IPS-11a (cell line): Measurements from ENCODE around the gene LACTB.

Source experiments
- H3K4me3 ChIP-seq: one replicate; pipeline ENCODE4 v1.5.1; 2013; ENCODE audit warnings: low read depth, low read length, control low read depth

LACTB gene

DNA sequence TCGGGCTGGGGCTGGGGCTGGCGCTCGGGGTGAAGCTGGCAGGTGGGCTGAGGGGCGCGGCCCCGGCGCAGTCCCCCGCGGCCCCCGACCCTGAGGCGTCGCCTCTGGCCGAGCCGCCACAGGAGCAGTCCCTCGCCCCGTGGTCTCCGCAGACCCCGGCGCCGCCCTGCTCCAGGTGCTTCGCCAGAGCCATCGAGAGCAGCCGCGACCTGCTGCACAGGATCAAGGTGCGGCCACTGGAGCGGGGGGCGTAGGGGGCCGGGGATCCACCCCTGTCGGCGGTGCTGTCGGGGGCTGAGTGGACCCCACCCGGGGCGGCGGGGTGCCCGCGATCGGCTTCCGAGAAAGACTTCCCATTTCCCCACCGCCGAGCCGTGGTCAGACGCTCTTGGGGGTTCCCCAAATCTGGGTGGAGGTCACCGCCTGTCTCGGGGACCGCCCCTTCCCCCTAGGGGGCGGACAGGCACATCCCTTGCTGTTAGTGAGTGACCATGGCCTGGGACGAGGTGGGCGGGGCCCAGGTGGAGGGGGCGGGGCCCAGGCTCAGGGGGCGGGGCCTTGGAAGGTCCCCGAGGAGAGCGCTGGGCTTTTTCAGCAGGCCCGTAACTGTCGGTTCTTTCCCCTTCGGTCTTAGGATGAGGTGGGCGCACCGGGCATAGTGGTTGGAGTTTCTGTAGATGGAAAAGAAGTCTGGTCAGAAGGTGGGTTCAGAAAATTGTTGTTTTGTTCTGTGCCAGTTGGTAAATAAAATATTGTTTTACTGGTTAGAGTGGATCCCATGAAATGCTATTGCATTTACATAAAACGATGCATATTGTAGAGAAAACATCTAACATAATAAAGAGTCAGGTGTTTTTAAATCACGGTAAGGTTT lies 578 bp downstream of the LACTB start:
- H3K4me3 ChIP-seq, result peak overlapping the region; percentile 66

DNA sequence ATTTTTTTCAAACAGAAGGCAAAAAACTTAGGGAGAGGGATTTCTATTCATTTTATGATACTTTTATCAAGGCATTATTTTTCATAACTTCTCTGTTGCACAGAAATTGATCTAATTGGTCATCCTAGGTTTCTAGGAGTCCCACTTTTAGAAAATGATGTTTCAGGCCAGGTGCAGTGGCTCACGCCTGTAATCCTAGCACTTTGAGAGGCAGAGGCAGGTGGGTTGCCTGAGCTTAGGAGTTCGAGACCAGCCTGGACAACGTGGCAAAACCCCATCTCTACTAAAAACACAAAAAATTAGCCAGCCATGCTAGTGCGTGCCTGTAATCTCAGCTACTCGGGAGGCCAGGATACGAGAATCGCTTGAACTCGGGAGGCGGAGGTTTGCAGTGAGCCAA lies 2.8 kb downstream of the LACTB start:
- H3K4me3 ChIP-seq, result no peak overlapping the region

DNA sequence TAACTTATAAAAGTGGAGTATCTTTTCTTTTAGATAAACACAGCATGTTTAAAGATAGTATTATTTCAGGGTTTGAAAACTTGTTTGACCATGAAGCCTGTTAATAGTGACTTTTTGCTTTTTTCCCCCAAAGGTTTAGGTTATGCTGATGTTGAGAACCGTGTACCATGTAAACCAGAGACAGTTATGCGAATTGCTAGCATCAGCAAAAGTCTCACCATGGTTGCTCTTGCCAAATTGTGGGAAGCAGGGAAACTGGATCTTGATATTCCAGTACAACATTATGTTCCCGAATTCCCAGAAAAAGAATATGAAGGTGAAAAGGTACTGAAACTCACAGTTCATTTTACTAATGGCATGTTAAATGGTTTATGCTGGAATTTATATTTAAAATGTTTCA lies 5.1 kb downstream of the LACTB start:
- no peak overlapping the region for H3K4me3 ChIP-seq

DNA sequence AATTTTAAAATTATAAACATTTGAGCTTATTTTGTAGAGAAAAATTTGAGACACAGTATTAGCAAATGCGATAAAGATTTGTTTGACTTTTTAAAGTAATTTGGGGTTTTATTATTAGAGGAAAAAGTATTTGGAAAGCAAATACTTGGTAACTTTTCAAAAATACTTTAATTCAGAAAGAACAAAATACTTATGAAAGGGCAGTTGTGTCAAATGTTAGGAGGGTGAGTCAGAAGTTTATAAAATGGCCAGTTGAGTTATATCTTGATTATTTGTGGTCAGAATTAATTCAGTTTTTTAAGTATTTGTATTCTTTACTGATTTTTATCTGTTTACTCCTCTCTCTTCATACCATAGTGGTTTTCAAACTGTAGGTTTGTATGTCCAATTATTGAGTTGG lies 12.1 kb downstream of the LACTB start:
- no peak overlapping the region for H3K4me3 ChIP-seq

DNA sequence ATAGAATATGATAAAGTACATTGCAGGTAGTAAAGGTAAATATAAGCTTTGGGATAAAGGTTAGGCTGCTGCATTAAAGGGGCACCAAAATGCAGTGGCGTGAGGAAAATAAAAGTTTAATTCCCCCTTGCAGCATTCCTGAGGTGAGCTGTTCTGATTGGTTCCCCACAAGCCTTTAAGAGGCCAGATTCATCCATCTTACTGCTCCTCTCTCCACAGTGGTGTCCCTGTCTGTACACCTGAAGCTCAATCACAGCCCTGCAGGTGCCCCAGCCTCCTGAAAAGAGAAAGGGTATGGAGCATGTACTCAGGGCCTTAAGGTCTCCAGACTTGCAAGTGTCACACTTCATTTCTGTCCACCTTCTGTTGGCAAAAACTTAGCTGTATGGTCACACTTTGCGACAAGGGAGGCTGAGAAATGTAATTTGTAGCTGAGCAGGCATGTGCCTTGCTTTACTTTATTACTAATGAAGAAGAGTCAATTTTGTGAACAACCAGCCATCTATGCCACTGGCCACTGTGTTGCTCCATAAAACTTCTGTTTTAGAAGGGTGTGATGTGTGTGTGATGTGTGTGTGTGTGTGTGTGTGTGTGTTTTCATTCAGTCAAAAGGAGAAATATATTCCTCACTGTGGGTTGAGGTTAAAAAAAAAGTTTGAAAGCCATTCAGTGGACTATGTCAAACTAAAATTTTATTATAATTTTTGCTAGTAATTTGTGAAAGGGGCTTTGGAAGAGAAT lies 12.8 kb downstream of the LACTB start:
- no peak overlapping the region for H3K4me3 ChIP-seq

DNA sequence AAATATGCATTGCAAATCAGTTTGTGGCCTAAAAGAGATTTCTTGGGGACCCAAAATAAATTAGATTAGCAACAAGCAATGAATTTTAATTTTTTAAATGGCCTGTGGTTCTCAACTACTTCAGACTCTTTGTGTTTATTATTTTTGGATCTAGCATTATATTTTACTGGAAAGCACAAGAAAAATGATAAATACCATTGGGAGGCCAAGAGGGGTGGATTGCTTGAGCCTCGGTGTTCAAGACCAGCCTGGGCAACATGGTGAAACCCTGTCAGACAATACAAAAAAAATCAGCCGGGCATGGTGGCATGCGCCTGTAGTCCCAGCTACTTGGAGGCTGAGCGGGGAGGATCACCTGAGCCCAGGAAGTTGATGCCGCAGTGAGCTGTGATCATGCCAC lies 13.6 kb downstream of the LACTB start:
- no peak overlapping the region for H3K4me3 ChIP-seq

DNA sequence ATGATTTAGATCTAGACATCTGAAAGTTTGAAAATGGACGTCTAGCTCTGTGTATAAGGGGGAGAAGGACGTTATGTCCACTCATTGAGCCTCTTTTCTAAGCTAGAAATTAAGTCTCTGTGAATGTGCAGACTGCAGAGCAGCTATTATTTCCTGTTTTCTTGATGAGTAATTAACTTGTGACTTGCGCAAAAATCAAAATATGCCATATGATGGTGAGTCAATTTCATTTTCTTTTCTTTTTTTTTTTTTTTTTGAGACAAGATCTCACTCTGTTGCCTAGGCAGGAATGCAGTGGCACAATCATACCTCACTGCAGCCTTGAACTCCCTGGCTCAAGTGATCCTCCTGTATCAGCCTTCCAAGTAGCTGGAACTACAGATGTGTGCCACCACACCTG lies 14.1 kb downstream of the LACTB start:
- no peak overlapping the region for H3K4me3 ChIP-seq

DNA sequence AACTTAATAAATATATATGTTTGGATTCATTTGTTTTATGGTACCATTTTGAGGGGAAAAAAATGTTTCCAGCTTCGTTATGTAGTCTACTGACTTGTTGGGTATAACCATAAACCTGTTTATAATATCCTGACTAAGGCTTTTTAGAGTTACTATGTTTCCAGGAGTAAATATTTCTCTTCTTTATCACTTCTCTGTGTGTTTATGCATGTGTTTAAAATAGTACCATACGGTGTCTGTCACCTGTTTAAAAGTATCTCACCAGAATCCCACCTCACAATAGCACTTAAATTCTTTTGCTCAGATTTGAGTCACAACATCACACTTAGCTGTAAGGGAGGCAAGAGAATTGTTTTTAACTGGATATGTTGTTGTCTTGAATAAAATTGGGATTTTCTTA lies 15.1 kb downstream of the LACTB start:
- no peak overlapping the region for H3K4me3 ChIP-seq

DNA sequence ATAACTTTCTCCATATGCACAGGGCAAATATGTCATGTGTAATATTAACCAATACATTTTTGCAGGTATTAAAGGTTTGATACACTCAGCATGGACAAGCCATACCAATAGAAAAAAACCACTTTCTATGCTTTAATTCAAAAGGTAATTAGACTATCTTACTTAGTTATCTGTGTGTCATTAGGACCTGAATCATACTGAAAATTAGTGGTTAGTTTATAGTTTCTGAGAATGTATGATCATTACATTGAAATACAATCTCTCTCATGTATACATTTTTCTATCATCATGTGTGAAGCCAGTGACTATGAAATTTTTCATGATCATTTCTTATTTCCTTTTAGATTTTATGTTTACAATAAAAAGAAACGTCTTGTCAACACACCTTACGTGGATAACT lies 19.3 kb downstream of the LACTB start:
- H3K4me3 ChIP-seq, result no peak overlapping the region

DNA sequence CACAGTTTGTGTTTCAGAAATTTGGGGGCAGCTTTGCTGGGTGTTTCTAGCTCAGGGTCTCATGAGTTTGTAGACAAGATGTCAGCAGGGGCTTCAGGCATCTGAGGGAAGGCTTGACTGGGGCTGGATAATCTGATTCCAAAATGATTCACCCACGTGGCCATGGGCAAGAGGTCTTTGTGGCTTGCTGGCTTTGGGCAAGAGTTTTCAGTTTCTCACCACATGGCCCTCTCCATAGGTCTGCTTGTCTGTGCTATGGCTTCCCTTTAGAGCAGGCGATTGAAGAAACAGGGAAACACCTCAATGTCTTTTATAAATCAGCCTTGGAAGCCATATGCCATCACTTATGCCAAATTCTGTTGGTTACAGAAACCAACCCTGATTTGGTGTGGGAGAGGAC lies 23.8 kb downstream of the LACTB start:
- H3K4me3 ChIP-seq, result no peak overlapping the region

DNA sequence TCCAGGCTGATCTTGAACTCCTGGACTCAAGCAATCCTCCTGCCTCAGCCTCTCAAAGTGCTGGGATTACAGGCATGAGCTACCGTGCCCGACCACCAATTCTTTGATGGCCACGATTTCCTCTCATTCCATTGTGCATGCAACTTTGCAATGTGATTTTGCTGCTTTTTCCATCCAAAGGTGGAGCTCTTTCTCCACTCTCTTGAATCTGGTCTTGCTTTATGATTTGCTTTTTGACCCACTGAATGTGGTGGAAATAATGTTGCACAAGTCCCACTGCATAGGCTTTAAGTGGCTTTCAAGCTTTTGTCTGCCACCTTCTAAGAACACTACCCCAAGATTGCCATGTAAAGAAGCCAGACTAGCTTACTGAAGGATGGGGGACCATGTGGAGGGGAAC lies 25.0 kb downstream of the LACTB start:
- H3K4me3 ChIP-seq, result no peak overlapping the region

DNA sequence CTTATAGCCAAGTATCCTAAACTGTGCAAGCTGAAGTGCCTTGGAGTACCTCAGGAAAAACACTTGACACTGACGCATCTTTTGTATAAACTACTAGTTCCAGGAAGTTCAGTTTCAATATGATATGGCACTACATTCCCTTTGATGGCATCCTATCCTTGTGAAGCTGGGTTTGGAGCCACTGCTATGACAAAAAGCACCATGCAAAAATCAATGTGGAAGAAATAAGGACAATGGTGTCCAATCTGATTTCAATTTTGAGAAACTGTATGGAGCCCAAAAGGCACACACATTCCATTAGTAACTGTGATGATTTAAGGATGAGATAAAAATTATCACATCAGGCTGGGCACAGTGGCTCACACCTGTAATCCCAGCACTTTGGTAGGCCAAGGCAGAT lies 30.0 kb downstream of the LACTB start:
- H3K4me3 ChIP-seq, result no peak overlapping the region

DNA sequence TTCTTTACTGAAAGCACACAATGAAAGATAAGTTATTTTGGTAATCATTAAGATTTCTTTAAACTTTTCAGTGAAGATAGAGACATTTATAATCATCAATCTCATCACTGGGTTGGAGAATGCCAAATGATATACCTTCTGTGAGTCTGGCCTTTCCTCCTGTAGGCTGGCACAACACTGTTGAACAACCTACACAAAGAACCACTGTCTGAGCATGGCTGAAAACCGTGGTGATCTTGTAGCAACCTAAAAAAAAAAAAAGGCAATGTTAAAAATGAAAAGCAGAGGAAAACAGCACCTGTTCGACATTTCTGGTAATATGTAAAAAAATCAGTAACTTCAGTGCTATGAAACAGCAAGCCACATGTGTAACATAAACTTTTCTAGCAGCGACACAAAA lies 33.8 kb downstream of the LACTB start:
- no peak overlapping the region for H3K4me3 ChIP-seq

DNA sequence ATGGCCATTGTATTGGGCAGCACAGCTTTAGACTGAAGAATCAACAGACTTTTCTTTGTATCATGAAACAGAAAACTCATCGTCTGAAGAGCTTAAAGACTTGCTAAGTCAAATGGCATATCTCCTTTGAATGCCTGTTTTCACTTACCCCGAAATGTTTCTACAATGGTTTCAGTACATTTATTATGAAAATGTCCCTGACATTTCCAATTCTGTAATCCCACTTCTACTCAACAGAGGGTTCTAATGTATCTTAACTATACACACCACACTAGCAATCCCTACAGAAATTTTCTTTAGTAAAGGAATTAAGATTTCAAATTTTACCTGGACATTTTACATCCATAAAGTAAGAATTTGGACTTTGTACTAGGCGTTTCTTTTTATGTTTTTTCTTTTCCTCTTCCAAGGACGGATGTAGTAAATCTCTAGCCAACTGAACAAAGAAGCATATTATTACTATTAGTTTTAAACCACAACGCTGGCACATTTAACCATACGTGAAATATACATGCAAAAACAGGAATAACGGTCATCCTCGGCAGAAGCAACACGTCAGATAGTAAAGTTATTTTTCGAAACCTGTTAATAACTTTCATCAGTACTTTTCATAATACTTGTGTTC lies 34.5 kb downstream of the LACTB start:
- peak overlapping the region; percentile 95 for H3K4me3 ChIP-seq

DNA sequence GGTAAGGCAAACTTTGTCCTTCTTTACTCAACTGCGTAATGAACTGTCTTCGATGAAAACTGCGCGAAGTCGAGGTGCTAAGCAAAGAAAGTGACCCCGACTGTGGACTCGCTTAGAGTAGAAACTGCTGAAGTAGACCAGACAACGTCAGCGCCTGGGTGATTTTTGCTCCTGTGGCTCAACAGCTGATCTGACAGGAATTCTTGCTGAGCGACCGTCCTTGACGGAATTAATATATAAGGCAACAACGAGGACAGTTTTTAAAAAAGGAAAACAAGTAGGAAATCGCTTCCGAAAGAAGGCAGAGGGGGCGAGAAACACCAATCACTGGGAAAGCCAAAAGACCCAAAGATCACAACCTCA lies 35.1 kb downstream of the LACTB start:
- H3K4me3 ChIP-seq, result peak overlapping the region; percentile 95

DNA sequence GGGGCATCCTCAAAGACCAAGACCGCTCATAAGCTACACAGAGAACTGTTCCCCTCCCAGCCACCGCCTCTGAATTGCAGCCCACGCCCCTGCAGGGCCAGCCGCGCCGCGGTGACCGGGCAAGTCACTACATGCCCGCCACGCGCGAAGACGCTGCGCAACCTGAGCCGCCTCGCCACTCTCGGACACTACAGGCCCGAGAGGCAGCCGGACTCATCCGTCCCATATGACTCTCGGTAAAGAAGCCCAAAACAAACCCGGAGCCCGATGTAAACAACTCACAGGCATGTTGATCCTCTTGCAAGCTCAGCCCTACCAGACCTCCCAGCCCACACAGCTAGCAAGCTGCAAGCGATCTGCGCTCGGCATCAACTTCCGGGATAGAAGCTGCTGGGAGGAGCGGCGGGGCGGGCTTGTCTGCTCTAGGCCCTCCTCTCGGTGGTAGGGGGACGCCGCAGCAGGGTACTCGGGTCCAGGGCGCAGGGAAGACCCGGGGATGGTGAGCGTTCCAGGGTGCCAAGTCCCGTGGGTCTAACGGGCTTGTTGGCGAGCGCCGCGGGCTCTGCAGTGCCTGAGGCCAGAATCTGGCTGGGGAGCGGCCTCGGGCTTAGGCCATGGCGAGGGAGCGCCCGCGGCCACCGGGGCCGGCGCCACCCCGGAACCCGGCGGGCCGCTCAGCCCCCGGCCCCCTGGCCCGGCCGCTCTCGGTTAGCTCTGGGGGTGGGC lies 35.6 kb downstream of the LACTB start, which contains the start of gene RPS27L:
Gene RPS27L (minus strand): TSS at position 360 of the 726 bp plus-strand sequence. CDS start 72 bp downstream, at position 288.
- H3K4me3 ChIP-seq, result peak within 1 kb of the TSS; percentile 95

DNA sequence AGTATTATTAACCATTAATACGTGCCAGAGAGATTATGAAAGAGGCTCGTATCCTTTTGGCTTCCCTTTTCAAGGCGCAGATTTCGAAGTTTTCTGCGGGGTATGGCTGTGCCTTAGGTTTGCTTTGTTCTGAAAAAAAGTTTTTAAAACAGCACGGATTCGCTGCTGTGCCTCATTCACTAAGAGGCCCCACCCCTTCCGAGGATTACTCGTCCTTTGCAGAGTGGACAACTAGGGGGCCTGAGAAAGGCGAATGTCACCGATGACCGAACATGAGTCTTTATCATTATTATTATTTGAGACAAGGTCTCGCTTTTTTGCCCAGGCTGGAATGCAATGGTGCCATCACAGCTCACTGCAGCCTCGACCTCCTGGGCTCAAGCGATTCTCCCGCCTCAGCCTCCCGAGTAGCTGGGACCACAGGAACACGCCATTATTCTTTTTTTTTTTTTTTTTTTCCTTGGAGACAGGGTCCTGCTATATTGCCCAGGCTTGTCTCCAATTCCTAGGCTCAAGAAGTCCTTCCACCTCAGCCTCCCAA lies 36.3 kb downstream of the LACTB start:
- H3K4me3 ChIP-seq, result peak overlapping the region; percentile 95

DNA sequence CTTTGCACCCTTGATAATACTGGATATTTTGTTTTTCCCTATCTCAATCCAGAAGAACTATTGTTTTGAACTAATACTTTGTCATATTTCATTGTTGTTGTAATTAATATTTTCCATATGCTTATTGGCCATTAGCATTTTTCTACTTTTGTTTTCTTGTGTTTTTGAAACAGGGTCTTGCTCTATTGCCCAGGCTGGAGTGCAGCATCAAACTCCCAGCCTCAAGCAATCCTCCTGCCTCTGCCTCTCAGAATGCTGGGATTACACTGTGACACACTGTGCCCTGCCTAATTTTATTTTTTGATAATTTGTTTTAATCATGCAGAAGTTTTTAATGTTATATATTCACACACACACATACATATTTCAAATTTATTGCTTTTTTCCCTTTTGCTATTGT lies 39.0 kb downstream of the LACTB start:
- no peak overlapping the region for H3K4me3 ChIP-seq

DNA sequence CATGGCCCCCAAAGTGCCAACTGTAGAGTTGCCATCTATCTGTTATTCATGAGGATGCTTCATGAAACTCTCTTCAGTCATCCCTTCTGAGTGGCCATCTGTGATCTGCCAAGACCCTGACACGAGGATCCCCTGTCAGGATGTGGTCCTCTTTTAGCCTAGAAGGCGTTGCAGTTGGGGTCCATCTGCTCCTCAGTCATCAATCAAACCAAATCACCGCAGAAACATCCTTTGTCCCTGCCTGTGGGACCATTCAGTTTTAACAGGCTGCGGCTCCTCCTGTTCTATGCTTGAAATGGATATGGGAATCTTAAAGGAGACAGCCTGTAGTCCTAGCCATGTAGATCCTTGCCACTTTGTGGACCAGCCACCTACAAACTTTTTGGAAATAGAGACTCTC lies 41.6 kb downstream of the LACTB start:
- H3K4me3 ChIP-seq, result no peak overlapping the region

DNA sequence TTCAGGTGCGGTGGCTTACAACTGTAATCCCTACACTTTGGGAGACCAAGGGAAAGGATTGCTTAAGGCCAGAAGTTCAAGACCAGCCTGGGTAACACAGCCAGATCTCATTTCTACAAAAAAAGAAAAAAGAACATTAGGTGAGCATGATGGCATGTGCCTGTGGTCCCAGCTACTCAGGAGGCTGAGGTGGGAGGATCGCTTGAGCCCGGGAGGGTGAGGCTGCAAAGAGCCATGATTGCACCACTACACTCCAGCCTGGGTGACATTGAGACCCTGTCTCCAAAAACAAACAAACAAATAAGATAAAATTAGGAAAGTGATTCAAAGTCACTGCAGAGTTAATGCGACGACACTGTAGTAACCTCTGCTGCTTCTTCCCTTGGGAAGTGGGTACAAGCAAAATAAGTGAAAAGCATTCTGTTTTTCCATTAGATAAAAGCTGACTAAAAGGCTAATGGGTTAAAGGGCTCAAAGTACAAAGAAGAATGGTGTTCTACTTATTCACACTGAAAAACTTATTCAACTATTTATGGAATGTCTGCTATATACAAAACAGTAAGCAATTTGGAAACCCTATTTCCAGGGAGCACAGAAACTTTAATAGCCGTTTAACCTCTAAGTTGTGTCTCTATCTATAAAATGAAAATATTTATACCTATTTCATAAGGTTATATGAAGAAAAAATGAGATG lies 43.7 kb downstream of the LACTB start:
- H3K4me3 ChIP-seq, result no peak overlapping the region
